ENCODE data around the gene NCLN. TPM values are rescaled to one million over a fixed set of nuclear protein-coding genes. Genes with fewer than 3 reads are reported as not detected.
A peak's percentile ranks its signal among the peaks of the same experiment; 100 is the strongest.

The NCLN gene
- total RNA-seq, 1 donor: 52.7 TPM

- DNase-seq (ENCODE audit: low read depth): no peak
Observed at GRCh38 chr19:3184847-3185460, 776 bp upstream of the NCLN start.

GRCh38 chr19:3186160-3186688 lies 494 bp downstream of the NCLN start:
- TF ChIP-seq CTCF (IDR thresholded peaks at IDR 0.05; ENCODE audit: insufficient read depth, low read depth, low read length): no peak
- H3K4me3 ChIP-seq (ENCODE audit: low read depth, low read length): peak overlapping the region; percentile 78
- peak; percentile 26 for DNase-seq (ENCODE audit: low read depth)

More at GRCh38 chr19:3184847-3185460, 776 bp upstream of the NCLN start:
- H3K4me3 ChIP-seq (ENCODE audit: low read depth, low read length): peak overlapping the region; percentile 78
- TF ChIP-seq CTCF (IDR thresholded peaks at IDR 0.05; ENCODE audit: insufficient read depth, low read depth, low read length): no peak

- peak overlapping the region; percentile 78 for H3K4me3 ChIP-seq (ENCODE audit: low read depth, low read length)
- TF ChIP-seq CTCF (IDR thresholded peaks at IDR 0.05; ENCODE audit: insufficient read depth, low read depth, low read length): no peak
- peak; percentile 19 for DNase-seq (ENCODE audit: low read depth)
Observed at GRCh38 chr19:3186891-3187661, 1.3 kb downstream of the NCLN start.

GRCh38 chr19:3187662-3188511 lies 2.2 kb downstream of the NCLN start:
- no peak for DNase-seq (ENCODE audit: low read depth)
- H3K4me3 ChIP-seq (ENCODE audit: low read depth, low read length): no peak overlapping the region

GRCh38 chr19:3188627-3189596 lies 3.2 kb downstream of the NCLN start:
- H3K4me3 ChIP-seq (ENCODE audit: low read depth, low read length): no peak overlapping the region
- no peak for TF ChIP-seq CTCF (IDR thresholded peaks at IDR 0.05; ENCODE audit: insufficient read depth, low read depth, low read length)
- no peak for DNase-seq (ENCODE audit: low read depth)

More at GRCh38 chr19:3187662-3188511, 2.2 kb downstream of the NCLN start:
- TF ChIP-seq CTCF (IDR thresholded peaks at IDR 0.05; ENCODE audit: insufficient read depth, low read depth, low read length): no peak
